ENCODE data around the gene CD163L1.
"Not testable (repeated sequence)": the region's sequence is repeated elsewhere in the genome, so short reads cannot be mapped to it uniquely, and the experiment has no call there.

The CD163L1 gene

GRCh38 chr12:7444537-7444936, 584 bp upstream of the CD163L1 start:
- no peak for DNase-seq
- no peaks in the 10 kb centered on the region for H3K36me3 ChIP-seq (replicated peaks; ENCODE audit: insufficient read depth, low read length)
- H3K4me3 ChIP-seq (ENCODE audit: low read length) = no peak overlapping the region
- H3K9me2 ChIP-seq (replicated peaks; ENCODE audit: insufficient read depth, low read length) = no peaks in the 10 kb centered on the region
- no peak overlapping the region for H3K27ac ChIP-seq (ENCODE audit: low read length)
- no peak overlapping the region for H2AFZ ChIP-seq (ENCODE audit: low read length)
- no peaks in the 10 kb centered on the region for H4K20me1 ChIP-seq (ENCODE audit: insufficient read depth, low read length)
- no peaks in the 10 kb centered on the region for H3K9me3 ChIP-seq (replicated peaks; ENCODE audit: insufficient read depth, low read length)
- no peak for TF ChIP-seq EZH2 (optimal IDR thresholded peaks at IDR 0.05; ENCODE audit: low read depth, low read length)
- no peak for TF ChIP-seq EZH2phosphoT487 (IDR thresholded peaks at IDR 0.05; ENCODE audit: low read length)
- TF ChIP-seq CTCF (IDR thresholded peaks at IDR 0.05; ENCODE audit: low read length) = no peak
- no peaks in the 10 kb centered on the region for H3K27me3 ChIP-seq (replicated peaks; ENCODE audit: insufficient read depth, low read length)
- H3K79me2 ChIP-seq (ENCODE audit: low read length) = no peaks in the 10 kb centered on the region
- no peak overlapping the region for H3K9ac ChIP-seq (ENCODE audit: low read length)
- no peaks in the 10 kb centered on the region for H3K4me1 ChIP-seq (ENCODE audit: low read length)
- no peak overlapping the region for H3K4me2 ChIP-seq (ENCODE audit: low read depth, low read length)
- H3F3A ChIP-seq (ENCODE audit: insufficient read depth, low read length) = no peaks in the 10 kb centered on the region

GRCh38 chr12:7441216-7441615, 2.7 kb downstream of the CD163L1 start:
- Histone ChIP-seq H3K9me2 (replicated peaks; ENCODE audit: insufficient read depth, low read length) (no peaks in the 10 kb centered on the region), H3K9me3 (replicated peaks; ENCODE audit: insufficient read depth, low read length) (no peaks in the 10 kb centered on the region), H2AFZ (ENCODE audit: low read length) (no peak overlapping the region), H3K27ac (ENCODE audit: low read length) (no peak overlapping the region), H3K9ac (ENCODE audit: low read length) (no peak overlapping the region), H3K27me3 (replicated peaks; ENCODE audit: insufficient read depth, low read length) (no peaks in the 10 kb centered on the region), H3F3A (ENCODE audit: insufficient read depth, low read length) (no peaks in the 10 kb centered on the region), H3K36me3 (replicated peaks; ENCODE audit: insufficient read depth, low read length) (no peaks in the 10 kb centered on the region), H3K4me2 (ENCODE audit: low read depth, low read length) (no peak overlapping the region), H3K4me1 (ENCODE audit: low read length) (no peaks in the 10 kb centered on the region), H4K20me1 (ENCODE audit: insufficient read depth, low read length) (no peaks in the 10 kb centered on the region), H3K79me2 (ENCODE audit: low read length) (no peaks in the 10 kb centered on the region), H3K4me3 (ENCODE audit: low read length) (no peak overlapping the region)
- no peak for TF ChIP-seq CTCF (IDR thresholded peaks at IDR 0.05; ENCODE audit: low read length)
- no peak for TF ChIP-seq EZH2 (optimal IDR thresholded peaks at IDR 0.05; ENCODE audit: low read depth, low read length)
- no peak for TF ChIP-seq EZH2phosphoT487 (IDR thresholded peaks at IDR 0.05; ENCODE audit: low read length)
- no peak for DNase-seq

GRCh38 chr12:7439579-7440505, 4.1 kb downstream of the CD163L1 start:
- H3K9ac ChIP-seq (ENCODE audit: low read length) = no peak overlapping the region
- no peak for DNase-seq
- H3K36me3 ChIP-seq (replicated peaks; ENCODE audit: insufficient read depth, low read length) = no peaks in the 10 kb centered on the region
- TF ChIP-seq CTCF (IDR thresholded peaks at IDR 0.05; ENCODE audit: low read length) (no peak), EZH2phosphoT487 (IDR thresholded peaks at IDR 0.05; ENCODE audit: low read length) (no peak), EZH2 (optimal IDR thresholded peaks at IDR 0.05; ENCODE audit: low read depth, low read length) (no peak)
- H3K27me3 ChIP-seq (replicated peaks; ENCODE audit: insufficient read depth, low read length) = no peaks in the 10 kb centered on the region
- no peak overlapping the region for H3K27ac ChIP-seq (ENCODE audit: low read length)
- no peaks in the 10 kb centered on the region for H3K9me2 ChIP-seq (replicated peaks; ENCODE audit: insufficient read depth, low read length)
- H3K4me3 ChIP-seq (ENCODE audit: low read length) = no peak overlapping the region
- H3K4me2 ChIP-seq (ENCODE audit: low read depth, low read length) = no peak overlapping the region
- no peaks in the 10 kb centered on the region for H3K9me3 ChIP-seq (replicated peaks; ENCODE audit: insufficient read depth, low read length)
- no peaks in the 10 kb centered on the region for H3F3A ChIP-seq (ENCODE audit: insufficient read depth, low read length)
- no peaks in the 10 kb centered on the region for H3K79me2 ChIP-seq (ENCODE audit: low read length)
- no peaks in the 10 kb centered on the region for H3K4me1 ChIP-seq (ENCODE audit: low read length)
- H2AFZ ChIP-seq (ENCODE audit: low read length) = no peak overlapping the region
- H4K20me1 ChIP-seq (ENCODE audit: insufficient read depth, low read length) = no peaks in the 10 kb centered on the region

GRCh38 chr12:7438291-7438995, 5.5 kb downstream of the CD163L1 start:
- not testable (repeated sequence) for H2AFZ ChIP-seq (ENCODE audit: low read length); H3K9ac ChIP-seq (ENCODE audit: low read length); DNase-seq; H3K36me3 ChIP-seq (replicated peaks; ENCODE audit: insufficient read depth, low read length); H3K27ac ChIP-seq (ENCODE audit: low read length); H3F3A ChIP-seq (ENCODE audit: insufficient read depth, low read length); H4K20me1 ChIP-seq (ENCODE audit: insufficient read depth, low read length); H3K27me3 ChIP-seq (replicated peaks; ENCODE audit: insufficient read depth, low read length); H3K9me3 ChIP-seq (replicated peaks; ENCODE audit: insufficient read depth, low read length); H3K79me2 ChIP-seq (ENCODE audit: low read length); H3K4me1 ChIP-seq (ENCODE audit: low read length); H3K4me2 ChIP-seq (ENCODE audit: low read depth, low read length); H3K4me3 ChIP-seq (ENCODE audit: low read length); H3K9me2 ChIP-seq (replicated peaks; ENCODE audit: insufficient read depth, low read length)

- H3K79me2 ChIP-seq (ENCODE audit: low read length); H3K27ac ChIP-seq (ENCODE audit: low read length); H3F3A ChIP-seq (ENCODE audit: insufficient read depth, low read length); H3K27me3 ChIP-seq (replicated peaks; ENCODE audit: insufficient read depth, low read length); H3K4me3 ChIP-seq (ENCODE audit: low read length); DNase-seq; H3K9me2 ChIP-seq (replicated peaks; ENCODE audit: insufficient read depth, low read length); H3K4me2 ChIP-seq (ENCODE audit: low read depth, low read length); H3K9ac ChIP-seq (ENCODE audit: low read length); H4K20me1 ChIP-seq (ENCODE audit: insufficient read depth, low read length); H3K9me3 ChIP-seq (replicated peaks; ENCODE audit: insufficient read depth, low read length); H3K4me1 ChIP-seq (ENCODE audit: low read length); H2AFZ ChIP-seq (ENCODE audit: low read length); H3K36me3 ChIP-seq (replicated peaks; ENCODE audit: insufficient read depth, low read length): not testable (repeated sequence)
Measured at GRCh38 chr12:7437494-7437893, 6.5 kb downstream of the CD163L1 start.
